PFSK-1 (cell line): ENCODE measurements around the gene MT1F.

Source experiments
- SIN3A ChIP-seq: IDR thresholded peaks from 2 replicates; pipeline ENCODE4 v1.6.1; 2012; ENCODE audit warnings: mild to moderate bottlenecking, low read length, moderate library complexity, borderline replicate concordance; ENCODE audit not compliant: insufficient read depth
- TAF1 ChIP-seq: IDR thresholded peaks from 2 replicates; pipeline ENCODE4 v1.6.1; 2012; ENCODE audit warnings: low read length, control low read depth, borderline replicate concordance; ENCODE audit not compliant: insufficient read depth
- TF ChIP-seq, protein P1 (sequence below), 2 experiments: IDR thresholded peaks; 2 replicates each; pipeline versions ENCODE4 v1.6.1 to v1.8.0; 2011 to 2012; ENCODE audit warnings: low read depth in 2 of 2, low read length in 2 of 2, control low read depth in 1 of 2, inconsistent platforms in 1 of 2, mild to moderate bottlenecking in 1 of 2, moderate library complexity in 1 of 2; ENCODE audit not compliant: insufficient read depth in 1 of 2

GRCh38 chr16:56610609-56611111, 47.1 kb upstream of the MT1F start:
- TF ChIP-seq SIN3A (no peak), TAF1 (no peak)
- TF ChIP-seq, protein P1, sequence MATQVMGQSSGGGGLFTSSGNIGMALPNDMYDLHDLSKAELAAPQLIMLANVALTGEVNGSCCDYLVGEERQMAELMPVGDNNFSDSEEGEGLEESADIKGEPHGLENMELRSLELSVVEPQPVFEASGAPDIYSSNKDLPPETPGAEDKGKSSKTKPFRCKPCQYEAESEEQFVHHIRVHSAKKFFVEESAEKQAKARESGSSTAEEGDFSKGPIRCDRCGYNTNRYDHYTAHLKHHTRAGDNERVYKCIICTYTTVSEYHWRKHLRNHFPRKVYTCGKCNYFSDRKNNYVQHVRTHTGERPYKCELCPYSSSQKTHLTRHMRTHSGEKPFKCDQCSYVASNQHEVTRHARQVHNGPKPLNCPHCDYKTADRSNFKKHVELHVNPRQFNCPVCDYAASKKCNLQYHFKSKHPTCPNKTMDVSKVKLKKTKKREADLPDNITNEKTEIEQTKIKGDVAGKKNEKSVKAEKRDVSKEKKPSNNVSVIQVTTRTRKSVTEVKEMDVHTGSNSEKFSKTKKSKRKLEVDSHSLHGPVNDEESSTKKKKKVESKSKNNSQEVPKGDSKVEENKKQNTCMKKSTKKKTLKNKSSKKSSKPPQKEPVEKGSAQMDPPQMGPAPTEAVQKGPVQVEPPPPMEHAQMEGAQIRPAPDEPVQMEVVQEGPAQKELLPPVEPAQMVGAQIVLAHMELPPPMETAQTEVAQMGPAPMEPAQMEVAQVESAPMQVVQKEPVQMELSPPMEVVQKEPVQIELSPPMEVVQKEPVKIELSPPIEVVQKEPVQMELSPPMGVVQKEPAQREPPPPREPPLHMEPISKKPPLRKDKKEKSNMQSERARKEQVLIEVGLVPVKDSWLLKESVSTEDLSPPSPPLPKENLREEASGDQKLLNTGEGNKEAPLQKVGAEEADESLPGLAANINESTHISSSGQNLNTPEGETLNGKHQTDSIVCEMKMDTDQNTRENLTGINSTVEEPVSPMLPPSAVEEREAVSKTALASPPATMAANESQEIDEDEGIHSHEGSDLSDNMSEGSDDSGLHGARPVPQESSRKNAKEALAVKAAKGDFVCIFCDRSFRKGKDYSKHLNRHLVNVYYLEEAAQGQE (IDR thresholded peaks at IDR 0.05; ENCODE audit: insufficient read depth in 1 of 2, low read depth in 2 of 2, low read length in 2 of 2): no peak
